AML-193 (cell line): ENCODE results near the gene OBP2A.
"Not testable (repeated sequence)": the region's sequence is repeated elsewhere in the genome, so short reads cannot be mapped to it uniquely, and the experiment has no call there.

Experiments used
- DNase-seq, 2 experiments: peaks; one replicate each; lab custom pipeline; 2025; lab: John Stamatoyannopoulos, UW

OBP2A gene

GRCh38 chr9:135526730-135527571, 19.0 kb upstream of the OBP2A start:
- no peak for DNase-seq

DNA sequence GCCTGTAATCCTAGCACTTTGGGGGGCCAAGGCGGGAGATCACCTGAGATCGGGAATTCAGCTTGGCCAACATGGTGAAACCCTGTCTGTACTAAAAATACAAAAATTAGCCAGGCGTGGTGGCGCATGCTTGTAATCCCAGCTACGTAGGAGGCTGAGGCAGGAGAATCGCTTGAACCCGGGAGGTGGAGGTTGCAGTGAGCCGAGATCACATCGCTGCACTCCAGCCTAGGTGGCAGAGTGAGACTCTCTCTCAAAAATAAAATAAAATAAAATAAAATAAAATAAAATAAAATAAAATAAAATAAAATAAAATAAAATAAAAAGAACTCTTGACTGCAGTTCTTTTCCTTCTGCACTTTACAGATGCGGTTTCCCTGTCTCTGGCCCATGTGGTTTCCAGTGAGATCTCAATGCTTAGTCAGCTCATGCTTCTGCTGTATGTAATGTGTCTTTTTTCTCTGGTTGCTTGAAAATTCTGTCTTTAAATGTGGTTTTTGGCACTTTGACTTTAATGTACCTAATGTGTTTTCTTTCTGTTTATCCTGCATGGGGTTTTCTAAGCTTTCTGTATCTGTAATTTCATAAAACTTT, 17.0 kb upstream of the OBP2A start:
- DNase-seq: not testable (repeated sequence)

DNA sequence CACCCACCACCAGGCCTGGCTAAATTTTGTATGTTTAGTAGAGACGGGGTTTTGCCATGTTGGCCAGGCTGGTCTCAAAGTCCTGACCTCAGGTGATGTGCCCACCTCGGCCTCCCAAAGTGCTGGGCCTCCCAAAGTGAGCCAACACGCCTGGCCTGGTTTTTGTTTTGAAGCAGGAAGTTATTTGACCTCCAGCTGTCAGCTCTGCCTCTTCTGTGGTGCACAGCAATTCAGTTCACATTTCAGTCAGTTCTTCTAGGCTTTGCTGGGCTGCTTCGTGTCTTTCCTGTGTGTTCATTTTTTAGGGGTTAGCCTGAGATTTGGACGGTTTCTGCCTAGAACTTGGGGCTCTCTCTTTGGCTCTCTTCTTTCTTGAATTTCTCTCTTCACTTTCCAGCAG, 15.8 kb upstream of the OBP2A start:
- no peak for DNase-seq

DNA sequence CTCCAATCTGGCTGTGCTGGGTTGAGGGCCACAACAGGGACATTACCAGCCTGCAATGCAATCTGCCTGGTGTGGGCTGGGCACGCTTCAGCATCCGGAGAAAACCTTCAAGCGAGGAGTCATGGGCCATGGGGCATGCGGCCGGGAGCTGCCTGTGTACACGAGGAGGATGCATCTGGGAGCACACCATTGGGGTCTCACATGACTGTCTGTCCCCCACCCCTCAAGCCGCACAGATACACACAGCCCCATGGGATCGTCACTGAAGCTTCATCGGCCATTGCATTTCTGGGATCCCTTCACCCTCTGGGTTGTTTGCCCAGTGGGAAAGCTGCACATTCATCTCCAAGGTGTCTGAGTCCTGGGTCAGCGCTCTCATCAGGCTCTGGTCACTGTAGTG, 14.8 kb upstream of the OBP2A start:
- DNase-seq: no peak

DNA sequence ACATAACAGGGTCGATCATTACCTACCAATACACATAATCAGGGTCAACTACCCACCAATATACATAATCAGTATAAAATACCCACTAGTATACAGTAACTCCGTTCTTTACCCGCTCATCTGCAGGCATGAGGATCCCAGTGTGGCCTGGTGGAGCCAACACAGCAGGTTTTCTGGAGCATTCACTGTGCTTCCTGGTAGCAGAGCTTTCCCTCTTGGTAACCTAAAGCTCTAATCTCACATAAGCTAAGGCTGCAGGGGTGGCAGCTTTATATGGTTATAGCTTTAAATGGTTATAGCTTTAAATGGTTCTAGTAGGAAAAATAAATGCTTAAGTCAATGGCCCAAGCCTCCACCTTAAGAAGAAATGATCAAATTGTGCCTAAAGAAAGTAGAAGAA, 12.8 kb upstream of the OBP2A start:
- no peak for DNase-seq

DNA sequence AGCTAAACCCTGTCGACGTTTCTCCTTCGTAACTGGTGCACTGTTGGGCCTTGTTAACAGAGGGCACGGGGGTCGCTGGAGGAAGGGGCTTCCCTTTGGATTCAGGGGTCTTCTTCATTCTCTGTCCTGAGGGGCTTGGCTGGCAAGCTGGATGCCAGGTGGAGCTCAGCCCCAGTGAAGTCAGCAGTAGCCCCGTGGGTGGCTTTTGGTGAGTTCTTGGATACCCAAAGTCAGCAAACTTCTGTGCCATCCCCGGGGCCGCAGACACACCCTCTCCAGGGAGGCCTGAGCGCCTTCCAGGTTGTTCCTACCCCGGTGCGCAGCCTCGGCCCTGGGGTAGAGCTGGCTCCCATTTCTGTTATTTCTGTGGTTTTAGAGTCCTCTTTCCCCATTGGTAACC, 12.3 kb upstream of the OBP2A start:
- no peak for DNase-seq

- DNase-seq: not testable (repeated sequence)
Observed at GRCh38 chr9:135534192-135534711, 11.7 kb upstream of the OBP2A start.

GRCh38 chr9:135534826-135535225, 11.1 kb upstream of the OBP2A start:
- DNase-seq: not testable (repeated sequence)

GRCh38 chr9:135535631-135536030, 10.3 kb upstream of the OBP2A start:
- not testable (repeated sequence) for DNase-seq

- no peak for DNase-seq
Observed at GRCh38 chr9:135536216-135536615, 9.7 kb upstream of the OBP2A start.

DNA sequence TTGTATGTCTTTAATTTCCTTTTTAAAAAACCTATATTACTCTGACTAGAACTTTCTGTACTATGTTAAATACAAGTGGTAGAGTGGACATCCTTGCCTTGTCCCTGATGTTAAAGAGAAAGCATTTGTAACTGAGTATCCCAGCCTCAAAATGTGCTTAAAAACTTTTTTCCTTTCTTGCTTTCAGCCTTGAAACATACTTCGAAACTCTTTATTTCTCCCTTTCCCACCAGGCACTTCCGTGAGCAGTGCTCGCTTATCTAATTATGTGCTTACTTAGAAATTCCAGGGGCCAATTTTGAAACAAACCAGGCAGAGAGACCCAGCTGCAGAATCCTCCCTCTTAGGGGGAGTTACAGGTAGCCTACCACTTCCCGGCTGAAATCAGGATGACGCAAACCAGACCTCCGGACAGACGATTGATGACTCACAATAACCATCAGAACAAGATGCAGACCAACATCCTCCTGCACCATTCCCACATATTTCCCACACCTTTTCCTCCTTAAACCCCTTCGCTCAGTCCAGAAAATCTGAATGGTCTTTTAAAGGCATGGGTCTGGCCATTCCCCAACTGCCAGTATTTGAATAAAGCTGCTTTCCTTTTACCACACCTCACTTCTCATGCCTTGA, 2.5 kb upstream of the OBP2A start:
- not testable (repeated sequence) for DNase-seq

DNA sequence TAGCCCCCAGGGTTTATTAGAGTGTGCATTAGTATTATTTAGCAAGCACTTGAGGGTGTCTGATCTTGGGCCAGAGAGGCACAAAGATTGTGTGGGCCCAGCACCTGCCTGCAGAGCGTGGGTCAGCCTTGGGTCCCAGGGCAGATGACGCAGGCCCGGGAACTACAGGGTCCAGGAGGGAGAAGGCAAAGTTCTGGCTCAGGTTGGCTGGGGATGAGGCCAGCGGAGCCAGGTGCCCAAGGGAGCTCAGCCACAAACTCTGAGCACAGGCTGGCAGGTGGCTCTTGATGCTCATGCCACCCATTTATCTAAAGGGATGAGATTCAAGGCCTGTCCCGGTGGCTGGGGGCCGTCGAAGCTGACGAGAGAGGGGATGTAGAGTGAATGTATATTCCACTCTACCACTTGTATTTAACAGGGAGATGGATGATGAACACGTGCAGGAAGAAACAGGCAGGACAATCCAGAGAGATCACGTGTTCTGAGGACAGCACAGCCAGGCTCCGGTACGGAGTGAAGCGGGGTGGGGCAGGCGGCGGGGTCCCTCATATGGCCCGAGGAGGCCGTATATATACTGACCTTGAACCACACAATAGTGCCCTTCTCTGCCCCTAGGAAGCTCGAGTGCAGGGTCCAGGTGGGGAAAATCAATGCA, 818 bp upstream of the OBP2A start:
- DNase-seq: no peak

GRCh38 chr9:135546792-135547617, 1.1 kb downstream of the OBP2A start:
- not testable (repeated sequence) for DNase-seq

DNA sequence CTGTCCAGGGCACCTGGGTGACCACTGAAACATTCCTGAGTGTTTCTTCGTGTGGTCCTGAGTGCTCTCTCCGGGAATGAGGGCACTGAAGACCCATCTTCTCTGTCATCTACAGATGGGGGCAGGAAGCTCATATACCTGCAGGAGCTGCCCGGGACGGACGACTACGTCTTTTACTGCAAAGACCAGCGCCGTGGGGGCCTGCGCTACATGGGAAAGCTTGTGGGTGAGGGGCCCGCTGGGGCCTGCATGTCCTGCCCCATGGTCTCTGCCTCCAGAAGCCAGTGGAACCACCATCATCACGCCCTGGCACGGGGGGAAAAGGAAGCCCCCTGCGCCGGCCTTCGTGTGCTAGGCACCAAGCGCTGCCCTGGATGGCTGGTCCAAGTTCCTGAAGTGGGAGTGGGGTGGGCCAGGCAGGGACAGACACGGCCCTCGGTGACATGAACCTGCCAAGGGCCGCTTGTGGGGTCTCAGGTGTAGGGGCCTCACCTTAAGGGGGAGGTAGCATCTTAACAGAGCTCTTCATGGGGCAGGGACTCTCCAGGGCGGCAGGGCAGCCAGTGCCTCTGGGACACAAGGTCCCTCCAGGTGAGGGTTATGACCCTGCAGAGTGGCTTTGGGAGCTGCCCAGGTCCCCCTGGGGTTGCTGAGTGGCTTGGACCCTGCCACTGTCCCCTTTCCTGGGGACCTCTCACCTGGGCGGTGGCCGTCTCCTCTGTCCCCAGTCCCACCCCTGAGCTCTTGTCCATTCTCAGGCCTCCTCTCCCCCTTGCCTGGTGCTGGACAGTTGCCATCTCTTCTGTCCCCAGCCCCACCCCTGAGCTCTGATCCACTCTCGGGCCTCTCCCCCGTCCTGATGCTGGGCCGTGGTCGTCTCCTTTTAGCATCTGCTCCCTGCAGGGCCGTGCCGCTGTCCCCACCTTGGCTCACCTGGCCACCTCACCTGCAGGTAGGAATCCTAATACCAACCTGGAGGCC, 2.1 kb downstream of the OBP2A start:
- no peak for DNase-seq

DNA sequence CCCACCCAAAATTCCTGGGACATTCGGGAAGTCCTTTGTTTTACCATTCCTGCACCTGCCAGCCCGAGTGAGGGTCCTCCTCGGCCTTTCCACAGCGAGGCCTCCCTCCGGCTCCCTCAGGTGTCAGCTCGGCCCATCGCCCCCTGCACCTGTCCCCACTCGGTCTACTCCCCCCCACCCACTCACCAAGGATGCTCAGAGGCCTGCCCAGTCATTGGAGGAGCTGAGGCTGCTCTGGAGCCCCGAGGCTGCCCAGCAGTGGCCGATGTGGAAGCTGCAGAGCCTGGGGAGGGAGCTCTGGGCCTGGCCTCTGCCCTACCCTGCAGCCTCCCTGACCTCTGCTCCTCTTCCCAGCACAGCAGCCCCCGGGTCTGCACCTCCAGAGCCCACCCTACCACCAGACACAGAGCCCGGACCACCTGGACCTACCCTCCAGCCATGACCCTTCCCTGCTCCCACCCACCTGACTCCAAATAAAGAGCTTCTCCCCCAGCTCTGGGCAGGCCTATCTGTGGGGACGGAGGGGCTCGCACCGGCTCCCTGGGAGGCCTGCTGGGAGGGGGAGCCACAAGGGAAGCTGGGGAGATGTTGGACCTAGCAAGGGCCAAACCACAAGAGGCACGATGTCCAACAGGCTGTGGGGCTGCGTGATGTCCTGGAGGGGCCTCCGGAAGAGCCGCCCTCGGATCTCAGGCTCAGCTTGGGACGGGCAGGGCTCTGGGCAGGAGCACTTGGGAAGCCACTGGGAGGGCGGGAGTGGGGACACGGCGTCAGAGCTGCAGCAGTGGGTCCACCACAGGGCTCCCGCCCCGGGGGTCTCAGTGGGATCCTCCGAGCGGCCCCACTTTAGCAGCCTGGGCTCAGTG, 3.8 kb downstream of the OBP2A start:
- DNase-seq: not testable (repeated sequence)

DNA sequence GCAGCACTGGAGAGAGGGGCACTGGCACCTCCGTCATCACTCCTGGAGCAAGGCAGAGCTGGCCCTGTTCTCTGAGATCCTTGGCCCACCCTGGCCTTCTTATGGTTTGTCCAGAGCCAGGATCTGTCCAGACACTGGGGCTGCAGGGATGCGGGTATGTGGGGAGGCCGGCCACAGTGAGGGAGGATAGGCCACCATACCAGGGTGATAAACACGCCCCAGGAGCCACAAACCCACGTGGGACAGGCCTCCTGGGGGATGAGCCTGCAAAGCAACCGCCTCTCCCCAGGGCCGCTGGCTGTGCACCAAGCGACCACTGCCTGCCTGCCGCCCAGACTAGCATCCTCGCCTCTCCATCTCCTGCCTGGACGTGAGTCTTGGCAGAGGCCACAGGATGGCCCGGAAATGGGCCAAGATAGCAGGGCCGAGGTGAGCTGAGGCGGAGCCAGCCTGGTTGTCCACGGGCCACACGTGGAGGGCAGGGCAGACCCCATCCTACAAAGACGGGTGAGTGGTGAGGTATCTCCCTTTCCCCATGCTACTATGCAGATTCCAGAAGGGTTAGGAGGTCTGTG, 4.5 kb downstream of the OBP2A start:
- DNase-seq: no peak

- no peak for DNase-seq
Observed at GRCh38 chr9:135551031-135551430, 5.1 kb downstream of the OBP2A start.

- no peak for DNase-seq
Observed at GRCh38 chr9:135551456-135551855, 5.5 kb downstream of the OBP2A start.
